GM12892 (cell line): ENCODE data around the gene SPDEF.

ENCODE experiments used
- POLR2A ChIP-seq: IDR thresholded peaks from 2 replicates; pipeline ENCODE4 v1.6.1; 2011; ENCODE audit warnings: low read depth, low read length, control low read depth
- POLR2AphosphoS5 ChIP-seq: IDR thresholded peaks from 2 replicates; pipeline ENCODE4 v1.6.1; 2011; ENCODE audit warnings: low read depth, low read length, control low read depth
- TAF1 ChIP-seq: IDR thresholded peaks from 2 replicates; pipeline ENCODE4 v1.6.1; 2011; ENCODE audit warnings: low read depth, mild to moderate bottlenecking, control low read depth, low read length, borderline replicate concordance

GRCh38 chr6:34593701-34594100 is 37.6 kb upstream of the SPDEF start:
- TF ChIP-seq POLR2A = no peak
- no peak for TF ChIP-seq POLR2AphosphoS5
- TF ChIP-seq TAF1 = no peak
